CD4-positive, CD25-positive, alpha-beta regulatory T cell (primary cell): ENCODE data around the gene NOL3. TPM values are rescaled to one million over a fixed set of nuclear protein-coding genes. Genes with fewer than 3 reads are reported as not detected.
A peak's percentile ranks its signal among the peaks of the same experiment; 100 is the strongest.
"Not testable (repeated sequence)": the region's sequence is repeated elsewhere in the genome, so short reads cannot be mapped to it uniquely, and the experiment has no call there.

ENCODE experiments used
- ATAC-seq, 2 donors: fragments of 150-1000 bp; cut with Tn5 transposase; one replicate each; pipeline ENCODE4 v1.10.0; 2021; ENCODE audit warnings: low read depth in 2 of 2, moderate number of reproducible peaks in 2 of 2, moderate library complexity in 1 of 2
- DNase-seq, 3 donors: peaks; one replicate each; pipeline versions ENCODE4 v3.0.0 to v3.0.0-alpha.2; 2012 to 2022; ENCODE audit warnings: mixed read lengths in 1 of 3
- H3K27ac ChIP-seq: one replicate; pipeline ENCODE4 v1.7.0; 2013; ENCODE audit warnings: mild to moderate bottlenecking, low read length; ENCODE audit not compliant: insufficient read depth, poor library complexity, severe bottlenecking
- H3K27me3 ChIP-seq: one replicate; pipeline ENCODE4 v1.7.0; 2013; ENCODE audit warnings: low read length; ENCODE audit not compliant: control insufficient read depth, insufficient read depth
- H3K36me3 ChIP-seq: one replicate; pipeline ENCODE4 v1.7.0; 2013; ENCODE audit warnings: mild to moderate bottlenecking, low read length, moderate library complexity; ENCODE audit not compliant: control insufficient read depth, insufficient read depth
- H3K4me1 ChIP-seq: 2 replicates; pipeline ENCODE4 v1.7.0; 2013; ENCODE audit warnings: mild to moderate bottlenecking, low read length; ENCODE audit not compliant: insufficient read depth, control insufficient read depth, poor library complexity, severe bottlenecking
- H3K4me3 ChIP-seq: one replicate; pipeline ENCODE4 v1.7.0; 2013; ENCODE audit warnings: low read depth, mild to moderate bottlenecking, low read length, moderate library complexity
- H3K9me3 ChIP-seq, 2 experiments: 1 replicate in 1 of 2; 2 replicates in 1 of 2; pipeline ENCODE4 v1.7.0; 2013; ENCODE audit warnings: low read length in 2 of 2, mild to moderate bottlenecking in 1 of 2, moderate library complexity in 1 of 2; ENCODE audit not compliant: control insufficient read depth in 2 of 2
- H3K27ac Mint-ChIP-seq, 3 donors: one replicate each; pipeline ENCODE4 v1.8.0; 2020 to 2022; ENCODE audit warnings: mild to moderate bottlenecking in 3 of 3, mixed read lengths in 3 of 3, moderate library complexity in 2 of 3
- H3K27me3 Mint-ChIP-seq: one replicate; pipeline ENCODE4 v1.8.0; 2022; ENCODE audit warnings: mild to moderate bottlenecking, mixed read lengths
- H3K36me3 Mint-ChIP-seq: one replicate; pipeline ENCODE4 v1.8.0; 2020; ENCODE audit warnings: mixed read lengths
- H3K4me1 Mint-ChIP-seq, 4 donors: one replicate each; pipeline ENCODE4 v1.8.0; 2020 to 2022; ENCODE audit warnings: mixed read lengths in 4 of 4, mild to moderate bottlenecking in 1 of 4
- H3K4me3 Mint-ChIP-seq, 4 donors: one replicate each; pipeline ENCODE4 v1.8.0; 2020 to 2022; ENCODE audit warnings: mild to moderate bottlenecking in 4 of 4, mixed read lengths in 4 of 4, moderate library complexity in 3 of 4
- H3K9me3 Mint-ChIP-seq, 7 donors: one replicate each; pipeline ENCODE4 v1.8.0; 2020 to 2022; ENCODE audit warnings: mixed read lengths in 7 of 7, mild to moderate bottlenecking in 3 of 7, moderate library complexity in 2 of 7
- polyA plus RNA-seq, 4 donors: library from polyadenylated mRNA; unstranded; fragments of 300-500 nt; fragmentation: Illumina TruSeq; gene quantifications; one replicate each; pipeline ENCODE4 v1.2.3, GENCODE V29; 2021
- total RNA-seq: library from RNA; stranded (reverse); gene quantifications from one replicate; pipeline ENCODE4 v1.2.3, GENCODE V29; 2022

Gene NOL3
- total RNA-seq, result 2.3 TPM
- not detected for polyA plus RNA-seq

- Mint-ChIP-seq H3K27ac (peak within 1 kb of the TSS in 1 of 3 donors; percentile 26), H3K4me3 (peak within 1 kb of the TSS; percentile 5 to 38 (median 10)), H3K36me3 (no peaks in the 10 kb centered on the region), H3K27me3 (peaks cover 75% of the 10 kb centered on the region), H3K4me1 (peaks cover 5 to 31% (median 14%) of the 10 kb centered on the region in 4 donors), H3K9me3 (peaks cover 0 to 2% (median 0%) of the 10 kb centered on the region in 7 donors)
- Histone ChIP-seq H3K36me3 (no peaks in the 10 kb centered on the region), H3K4me3 (no peak within 1 kb of the TSS), H3K4me1 (peaks cover 40% of the 10 kb centered on the region), H3K9me3 (no peaks in the 10 kb centered on the region), H3K27me3 (peaks cover 28% of the 10 kb centered on the region), H3K27ac (no peak within 1 kb of the TSS)
- no peak for ATAC-seq
- peak in 1 of 3 donors; percentile 62 for DNase-seq
Measured at GRCh38 chr16:67170168-67170948, at the start of gene NOL3. TSS of gene NOL3 (plus strand) at chr16:67170538.

- not testable (repeated sequence) for H3K27ac Mint-ChIP-seq, ATAC-seq, H3K27me3 Mint-ChIP-seq, H3K9me3 ChIP-seq, H3K9me3 Mint-ChIP-seq, H3K4me3 ChIP-seq, DNase-seq, H3K4me3 Mint-ChIP-seq, H3K4me1 ChIP-seq, H3K27ac ChIP-seq, H3K27me3 ChIP-seq
- peaks cover 53% of the 10 kb centered on the region for H3K36me3 ChIP-seq
- peaks cover 0 to 10% (median 5%) of the 10 kb centered on the region in 4 donors for H3K4me1 Mint-ChIP-seq
- H3K36me3 Mint-ChIP-seq, result peaks cover 41% of the 10 kb centered on the region
Measured at GRCh38 chr16:67122799-67123198, 47.5 kb upstream of the NOL3 start.

- Histone ChIP-seq H3K4me1 (no peaks in the 10 kb centered on the region), H3K27me3 (no peaks in the 10 kb centered on the region), H3K27ac (no peak overlapping the region), H3K36me3 (peaks cover 50% of the 10 kb centered on the region), H3K4me3 (no peak overlapping the region), H3K9me3 (no peaks in the 10 kb centered on the region)
- Mint-ChIP-seq H3K36me3 (peaks cover 42% of the 10 kb centered on the region), H3K4me1 (peaks cover 0 to 2% (median 0%) of the 10 kb centered on the region in 4 donors), H3K4me3 (no peak overlapping the region), H3K27ac (peak overlapping the region in 1 of 3 donors; percentile 67), H3K27me3 (no peaks in the 10 kb centered on the region), H3K9me3 (no peaks in the 10 kb centered on the region)
- DNase-seq, result no peak
- ATAC-seq, result no peak
Measured at GRCh38 chr16:67128417-67128816, 41.9 kb upstream of the NOL3 start.

GRCh38 chr16:67128887-67129286 is 41.5 kb upstream of the NOL3 start:
- Mint-ChIP-seq H3K27ac (no peak overlapping the region), H3K36me3 (peaks cover 38% of the 10 kb centered on the region), H3K4me1 (no peaks in the 10 kb centered on the region), H3K4me3 (no peak overlapping the region), H3K27me3 (no peaks in the 10 kb centered on the region), H3K9me3 (no peaks in the 10 kb centered on the region)
- H3K9me3 ChIP-seq, result no peaks in the 10 kb centered on the region
- no peak overlapping the region for H3K27ac ChIP-seq
- peaks cover 49% of the 10 kb centered on the region for H3K36me3 ChIP-seq
- no peaks in the 10 kb centered on the region for H3K27me3 ChIP-seq
- ATAC-seq (no peak), DNase-seq (no peak)
- H3K4me3 ChIP-seq, result no peak overlapping the region
- H3K4me1 ChIP-seq, result no peaks in the 10 kb centered on the region

GRCh38 chr16:67129422-67129821 is 40.9 kb upstream of the NOL3 start:
- Histone ChIP-seq H3K9me3 (no peaks in the 10 kb centered on the region), H3K4me1 (no peaks in the 10 kb centered on the region), H3K27me3 (no peaks in the 10 kb centered on the region), H3K27ac (no peak overlapping the region), H3K4me3 (no peak overlapping the region), H3K36me3 (peaks cover 50% of the 10 kb centered on the region)
- no peak overlapping the region for H3K4me3 Mint-ChIP-seq
- H3K27me3 Mint-ChIP-seq, result no peaks in the 10 kb centered on the region
- no peak overlapping the region for H3K27ac Mint-ChIP-seq
- DNase-seq, result no peak
- peaks cover 37% of the 10 kb centered on the region for H3K36me3 Mint-ChIP-seq
- ATAC-seq, result no peak
- no peaks in the 10 kb centered on the region for H3K9me3 Mint-ChIP-seq
- no peaks in the 10 kb centered on the region for H3K4me1 Mint-ChIP-seq

- Histone ChIP-seq H3K4me1 (no peaks in the 10 kb centered on the region), H3K27ac (no peak overlapping the region), H3K27me3 (no peaks in the 10 kb centered on the region), H3K9me3 (no peaks in the 10 kb centered on the region), H3K36me3 (peaks cover 72% of the 10 kb centered on the region), H3K4me3 (no peak overlapping the region)
- ATAC-seq, result no peak
- no peak overlapping the region for H3K4me3 Mint-ChIP-seq
- no peak for DNase-seq
- no peaks in the 10 kb centered on the region for H3K9me3 Mint-ChIP-seq
- H3K36me3 Mint-ChIP-seq, result peaks cover 54% of the 10 kb centered on the region
- H3K4me1 Mint-ChIP-seq, result no peaks in the 10 kb centered on the region
- no peaks in the 10 kb centered on the region for H3K27me3 Mint-ChIP-seq
- H3K27ac Mint-ChIP-seq, result no peak overlapping the region
Measured at GRCh38 chr16:67137605-67138004, 32.7 kb upstream of the NOL3 start.

- H3K9me3 ChIP-seq, result no peaks in the 10 kb centered on the region
- H3K36me3 Mint-ChIP-seq, result peaks cover 68% of the 10 kb centered on the region
- H3K4me1 ChIP-seq, result no peaks in the 10 kb centered on the region
- H3K4me1 Mint-ChIP-seq, result no peaks in the 10 kb centered on the region
- DNase-seq, result no peak
- H3K36me3 ChIP-seq, result peaks cover 69% of the 10 kb centered on the region
- H3K27me3 ChIP-seq, result no peaks in the 10 kb centered on the region
- H3K27ac ChIP-seq, result no peak overlapping the region
- no peaks in the 10 kb centered on the region for H3K27me3 Mint-ChIP-seq
- no peak overlapping the region for H3K27ac Mint-ChIP-seq
- no peaks in the 10 kb centered on the region for H3K9me3 Mint-ChIP-seq
- no peak for ATAC-seq
- H3K4me3 Mint-ChIP-seq, result no peak overlapping the region
- H3K4me3 ChIP-seq, result no peak overlapping the region
Measured at GRCh38 chr16:67141391-67141790, 28.9 kb upstream of the NOL3 start.

- Mint-ChIP-seq H3K27me3 (no peaks in the 10 kb centered on the region), H3K4me1 (no peaks in the 10 kb centered on the region), H3K27ac (no peak overlapping the region), H3K4me3 (no peak overlapping the region), H3K36me3 (peaks cover 76% of the 10 kb centered on the region), H3K9me3 (no peaks in the 10 kb centered on the region)
- Histone ChIP-seq H3K9me3 (no peaks in the 10 kb centered on the region), H3K4me3 (no peak overlapping the region), H3K27me3 (no peaks in the 10 kb centered on the region), H3K4me1 (no peaks in the 10 kb centered on the region), H3K27ac (no peak overlapping the region), H3K36me3 (peaks cover 71% of the 10 kb centered on the region)
- ATAC-seq (no peak), DNase-seq (no peak)
Measured at GRCh38 chr16:67142342-67142741, 28.0 kb upstream of the NOL3 start.
